Spleen (tissue), 3 donors: ENCODE data around the gene DST.

Experiments used
- POLR2A ChIP-seq, 3 donors: fragments of 450-650 bp; IDR thresholded peaks; one replicate each; pipeline ENCODE4 v1.5.1; 2017; ENCODE audit warnings: antibody characterized with exemption in 3 of 3, mild to moderate bottlenecking in 1 of 3
- POLR2AphosphoS5 ChIP-seq, 3 donors: sonication (generic); formaldehyde crosslinking; IDR thresholded peaks; one replicate each; pipeline ENCODE4 v1.5.1; 2017; ENCODE audit warnings: antibody characterized with exemption in 3 of 3

DNA sequence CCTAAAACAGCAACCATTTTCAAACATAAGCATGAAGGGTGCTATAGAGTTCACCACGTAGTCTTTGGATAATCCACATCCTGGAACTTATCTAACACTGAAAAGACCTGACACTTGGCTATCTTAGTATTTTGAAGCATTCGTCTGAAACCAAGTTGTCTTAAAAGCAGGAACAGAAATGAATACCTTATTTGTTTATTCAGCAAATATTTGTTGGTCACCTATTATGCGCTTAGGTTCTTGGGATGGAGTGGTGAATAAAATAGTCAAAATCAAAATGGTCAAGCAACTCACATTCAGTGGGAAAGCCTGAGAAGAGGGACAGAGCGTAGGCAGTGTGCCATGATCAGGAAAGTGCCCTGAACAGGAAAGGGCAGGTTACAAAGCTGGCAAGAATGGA is 206.9 kb downstream of the DST start:
- no peak for TF ChIP-seq POLR2A (IDR thresholded peaks at IDR 0.05)
- no peak for TF ChIP-seq POLR2AphosphoS5 (IDR thresholded peaks at IDR 0.05)
